Tibial artery (tissue), 4 donors: ENCODE measurements around the gene PIP4K2A.

ENCODE experiments used
- DNase-seq, 2 donors: peaks; one replicate each; pipeline ENCODE4 v3.0.0-alpha.2; 2019
- H3K27ac ChIP-seq, 2 donors: fragments of 200-600 bp; sonication (generic) in 1 of 2; 1 replicate in 1 of 2; 2 replicates in 1 of 2; pipeline ENCODE4 v1.5.1; 2018 to 2019; ENCODE audit warnings: mild to moderate bottlenecking in 1 of 2
- H3K27me3 ChIP-seq, 2 donors: fragments of 200-600 bp; sonication (generic) in 1 of 2; one replicate each; pipeline versions ENCODE4 v1.5.1 to v1.6.0; 2016 to 2019
- H3K36me3 ChIP-seq, 3 donors: fragments of 200-600 bp; sonication (generic) in 2 of 3; one replicate each; pipeline ENCODE4 v1.5.1; 2016 to 2019; ENCODE audit warnings: mild to moderate bottlenecking in 2 of 3
- H3K4me1 ChIP-seq, 4 donors: fragments of 200-600 bp; sonication (generic) in 2 of 4; 1 replicate in 3 of 4; 2 replicates in 1 of 4; pipeline ENCODE4 v1.5.1; 2016 to 2019
- H3K4me3 ChIP-seq, 2 donors: fragments of 200-600 bp; sonication (generic) in 1 of 2; 1 replicate in 1 of 2; 2 replicates in 1 of 2; pipeline ENCODE4 v1.5.1; 2018 to 2019; ENCODE audit warnings: mild to moderate bottlenecking in 2 of 2
- H3K9me3 ChIP-seq, 3 donors: fragments of 200-600 bp; sonication (generic) in 1 of 3; one replicate each; pipeline ENCODE4 v1.5.1; 2016 to 2019
- CTCF ChIP-seq, 2 experiments: fragments of 200-600 bp in 1 of 2; fragments of 450-650 bp in 1 of 2; IDR thresholded peaks; one replicate each; pipeline ENCODE4 v1.5.1; 2017 to 2019; ENCODE audit warnings: antibody characterized with exemption in 2 of 2, mild to moderate bottlenecking in 1 of 2, moderate library complexity in 1 of 2
- intact Hi-C: fragments of 100-400 bp; cut with DNase I; formaldehyde crosslinking; loops from one replicate; pipeline ENCODE4 v1.15.0; 2023; ENCODE audit warnings: low total_unique reads

PIP4K2A gene

DNA sequence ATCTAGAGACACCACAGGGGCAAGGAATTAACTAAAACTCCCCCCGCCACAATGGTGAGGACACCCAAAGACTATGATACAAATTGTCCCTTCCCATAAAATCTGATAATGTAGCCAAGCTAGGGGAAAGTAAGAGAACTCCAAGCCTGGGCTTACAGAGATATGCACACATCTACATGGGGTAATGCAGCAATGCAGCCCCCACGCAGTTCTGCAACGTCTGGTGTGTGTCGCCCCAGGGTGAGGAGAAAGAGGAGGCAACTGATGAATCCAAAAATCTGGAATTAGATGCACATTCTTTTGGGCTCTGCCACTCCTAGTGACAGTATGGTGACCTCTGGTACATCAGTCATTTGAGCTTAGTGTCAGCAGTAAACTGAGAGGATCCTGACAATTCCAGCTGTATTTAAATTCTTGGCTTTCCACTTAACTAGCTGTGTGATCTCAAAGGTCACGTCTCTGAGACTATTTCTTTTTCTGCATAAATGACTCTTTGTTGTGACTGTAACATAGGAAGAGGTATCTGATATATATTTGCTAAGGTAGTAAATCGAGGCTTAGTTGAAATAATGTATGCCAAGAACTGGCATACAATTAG is 51.5 kb downstream of the PIP4K2A start:
- no peaks in the 10 kb centered on the region for H3K27me3 ChIP-seq
- H3K27ac ChIP-seq = no peak overlapping the region
- no peak for TF ChIP-seq CTCF (IDR thresholded peaks at IDR 0.05)
- intact Hi-C loops = no loop called here
- peaks cover 0 to 24% (median 0%) of the 10 kb centered on the region in 4 donors for H3K4me1 ChIP-seq
- DNase-seq = no peak
- H3K36me3 ChIP-seq = no peaks in the 10 kb centered on the region
- no peaks in the 10 kb centered on the region for H3K9me3 ChIP-seq
- no peak overlapping the region for H3K4me3 ChIP-seq

GRCh38 chr10:22659866-22660265 is 54.5 kb downstream of the PIP4K2A start:
- peaks cover 0 to 16% (median 4%) of the 10 kb centered on the region in 4 donors for H3K4me1 ChIP-seq
- no peaks in the 10 kb centered on the region for H3K9me3 ChIP-seq
- no peak for TF ChIP-seq CTCF (IDR thresholded peaks at IDR 0.05)
- DNase-seq = no peak
- no peaks in the 10 kb centered on the region for H3K27me3 ChIP-seq
- H3K27ac ChIP-seq = no peak overlapping the region
- H3K4me3 ChIP-seq = no peak overlapping the region
- H3K36me3 ChIP-seq = no peaks in the 10 kb centered on the region
- intact Hi-C loops = no loop called here

- H3K36me3 ChIP-seq = no peaks in the 10 kb centered on the region
- H3K27me3 ChIP-seq = no peaks in the 10 kb centered on the region
- H3K4me1 ChIP-seq = peaks cover 0 to 25% (median 4%) of the 10 kb centered on the region in 4 donors
- no peak overlapping the region for H3K4me3 ChIP-seq
- TF ChIP-seq CTCF (IDR thresholded peaks at IDR 0.05) = no peak
- no peak for DNase-seq
- H3K9me3 ChIP-seq = no peaks in the 10 kb centered on the region
- H3K27ac ChIP-seq = no peak overlapping the region
- intact Hi-C loops = no loop called here
Measured at GRCh38 chr10:22658745-22659410, 55.5 kb downstream of the PIP4K2A start.

DNA sequence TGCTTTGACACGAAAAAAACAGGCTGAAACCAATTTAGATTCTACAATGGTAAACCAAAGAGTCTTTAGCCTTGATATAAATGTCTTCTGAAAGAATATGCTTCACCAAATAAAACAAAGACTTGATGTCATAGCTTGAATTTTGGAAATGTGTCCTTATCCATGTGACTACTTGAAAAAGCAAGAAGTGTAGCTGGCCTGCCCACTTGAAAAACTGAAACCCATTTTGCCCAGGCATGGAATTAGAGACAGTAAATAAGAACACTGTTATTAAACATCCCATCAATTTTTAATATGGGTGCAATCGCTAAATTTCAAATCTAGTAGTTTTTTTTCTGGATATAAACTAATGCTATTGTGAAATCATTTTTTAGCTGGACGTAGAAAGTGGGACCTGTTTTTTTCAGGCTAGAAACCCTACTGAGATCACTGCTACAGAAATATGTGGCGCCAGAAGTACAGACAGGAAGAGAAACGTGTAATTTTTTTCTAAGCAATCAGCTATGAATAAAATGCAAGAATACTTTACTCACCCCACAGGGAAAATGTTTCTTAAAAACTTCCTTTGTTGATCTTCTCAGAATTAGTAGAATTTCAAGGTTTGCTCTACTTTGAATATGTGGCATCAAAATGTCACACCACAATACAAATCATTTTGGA is 56.7 kb downstream of the PIP4K2A start:
- H3K4me1 ChIP-seq = peaks cover 0 to 26% (median 4%) of the 10 kb centered on the region in 4 donors
- intact Hi-C loops = no loop called here

DNA sequence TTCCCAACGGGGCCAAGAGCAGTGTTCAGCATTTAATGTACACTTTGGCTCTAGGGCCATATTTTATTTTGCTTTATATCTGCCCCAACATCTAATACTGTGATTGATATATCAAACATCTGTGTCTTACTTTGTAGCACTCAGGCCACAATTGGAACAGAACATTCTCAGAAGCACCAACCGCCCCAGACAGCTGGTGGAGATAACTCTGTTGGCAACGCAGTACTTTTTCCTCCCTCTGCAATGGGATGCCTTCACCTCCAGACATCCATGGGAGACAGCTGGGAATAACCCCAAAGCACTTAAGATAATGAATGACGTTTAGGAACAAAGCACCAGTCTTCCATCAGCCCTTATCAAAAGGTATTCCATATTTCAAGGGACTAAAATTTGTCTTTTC is 57.4 kb downstream of the PIP4K2A start:
- intact Hi-C loops = no loop called here
- Histone ChIP-seq H3K9me3 (no peaks in the 10 kb centered on the region), H3K27me3 (no peaks in the 10 kb centered on the region), H3K36me3 (peaks cover 0 to 2% (median 0%) of the 10 kb centered on the region in 3 donors), H3K4me3 (no peak overlapping the region), H3K4me1 (peaks cover 0 to 28% (median 4%) of the 10 kb centered on the region in 4 donors), H3K27ac (no peak overlapping the region)
- TF ChIP-seq CTCF (IDR thresholded peaks at IDR 0.05) = no peak
- DNase-seq = no peak

More for the DNA sequence above, 56.7 kb downstream of the PIP4K2A start:
- Histone ChIP-seq H3K27ac (no peak overlapping the region), H3K9me3 (no peaks in the 10 kb centered on the region), H3K36me3 (no peaks in the 10 kb centered on the region), H3K4me3 (no peak overlapping the region), H3K27me3 (no peaks in the 10 kb centered on the region)
- DNase-seq = no peak
- no peak for TF ChIP-seq CTCF (IDR thresholded peaks at IDR 0.05)
